HL-60 (cell line): ENCODE data around the gene ERFE.

Experiments
- DNase-seq, 2 experiments: peaks; one replicate each; pipeline ENCODE4 v3.0.0-alpha.2; 2010 to 2020; ENCODE audit warnings: low read depth in 1 of 2, low spot score in 1 of 2
- H3K27ac ChIP-seq: fragments of 250-450 bp; sonication (Bioruptor Pico); replicated peaks from 2 replicates; pipeline ENCODE4 v1.5.1; 2020; ENCODE audit warnings: mild to moderate bottlenecking, moderate library complexity
- H3K27me3 ChIP-seq: fragments of 250-450 bp; sonication (Bioruptor Pico); 2 replicates; pipeline ENCODE4 v1.5.1; 2021; ENCODE audit warnings: mild to moderate bottlenecking, moderate library complexity; ENCODE audit not compliant: insufficient read depth, poor library complexity, severe bottlenecking
- H3K4me3 ChIP-seq: replicated peaks from 2 replicates; pipeline ENCODE4 v1.5.1; 2011; ENCODE audit warnings: mild to moderate bottlenecking, control low read depth, low read length; ENCODE audit not compliant: insufficient read depth
- CTCF ChIP-seq: IDR thresholded peaks from one replicate; pipeline ENCODE4 v1.5.1; 2011; ENCODE audit warnings: low read length, control low read depth, inconsistent platforms; ENCODE audit not compliant: insufficient read depth
- GABPA ChIP-seq: IDR thresholded peaks from 2 replicates; pipeline ENCODE4 v1.6.1; 2012; ENCODE audit warnings: low read depth
- POLR2AphosphoS5 ChIP-seq: IDR thresholded peaks from 2 replicates; pipeline ENCODE4 v1.6.1; 2012; ENCODE audit warnings: low read depth
- REST ChIP-seq: IDR thresholded peaks from 2 replicates; pipeline ENCODE4 v1.6.1; 2012; ENCODE audit warnings: low read depth; ENCODE audit not compliant: insufficient replicate concordance
- SPI1 ChIP-seq: IDR thresholded peaks from 2 replicates; pipeline ENCODE4 v1.6.1; 2012; ENCODE audit warnings: low read depth, mild to moderate bottlenecking, borderline replicate concordance

Gene ERFE

GRCh38 chr2:238160206-238161129, 1.7 kb downstream of the ERFE start:
- DNase-seq, result no peak
- H3K27ac ChIP-seq, result no peak overlapping the region
- H3K4me3 ChIP-seq, result no peak overlapping the region
- peaks cover 34% of the 10 kb centered on the region for H3K27me3 ChIP-seq
- no peak for TF ChIP-seq GABPA
- no peak for TF ChIP-seq POLR2AphosphoS5
- no peak for TF ChIP-seq SPI1

GRCh38 chr2:238161291-238162051, 2.7 kb downstream of the ERFE start:
- no peak for DNase-seq
- peaks cover 34% of the 10 kb centered on the region for H3K27me3 ChIP-seq
- no peak overlapping the region for H3K4me3 ChIP-seq
- no peak overlapping the region for H3K27ac ChIP-seq
- TF ChIP-seq SPI1 (no peak), CTCF (no peak), GABPA (no peak), REST (no peak), POLR2AphosphoS5 (no peak)

GRCh38 chr2:238162251-238162845, 3.6 kb downstream of the ERFE start:
- DNase-seq, result no peak
- H3K27ac ChIP-seq, result no peak overlapping the region
- no peak for TF ChIP-seq GABPA
- TF ChIP-seq POLR2AphosphoS5, result no peak
- TF ChIP-seq SPI1, result no peak
- no peak for TF ChIP-seq CTCF
- no peak for TF ChIP-seq REST
- H3K4me3 ChIP-seq, result no peak overlapping the region
- peaks cover 34% of the 10 kb centered on the region for H3K27me3 ChIP-seq

GRCh38 chr2:238162846-238163441, 4.2 kb downstream of the ERFE start:
- Histone ChIP-seq H3K27me3 (peaks cover 34% of the 10 kb centered on the region), H3K27ac (no peak overlapping the region), H3K4me3 (no peak overlapping the region)
- no peak for DNase-seq
- TF ChIP-seq REST, result no peak
- no peak for TF ChIP-seq SPI1
- TF ChIP-seq CTCF, result no peak
- TF ChIP-seq GABPA, result no peak
- no peak for TF ChIP-seq POLR2AphosphoS5
